ENCODE data around the gene HFM1.

HFM1 gene

GRCh38 chr1:91234181-91234580, 170.5 kb downstream of the HFM1 start:
- DNase-seq, result no peak

GRCh38 chr1:91226741-91227140, 177.9 kb downstream of the HFM1 start:
- no peak for DNase-seq

GRCh38 chr1:91224878-91225277, 179.8 kb downstream of the HFM1 start:
- DNase-seq, result no peak

DNA sequence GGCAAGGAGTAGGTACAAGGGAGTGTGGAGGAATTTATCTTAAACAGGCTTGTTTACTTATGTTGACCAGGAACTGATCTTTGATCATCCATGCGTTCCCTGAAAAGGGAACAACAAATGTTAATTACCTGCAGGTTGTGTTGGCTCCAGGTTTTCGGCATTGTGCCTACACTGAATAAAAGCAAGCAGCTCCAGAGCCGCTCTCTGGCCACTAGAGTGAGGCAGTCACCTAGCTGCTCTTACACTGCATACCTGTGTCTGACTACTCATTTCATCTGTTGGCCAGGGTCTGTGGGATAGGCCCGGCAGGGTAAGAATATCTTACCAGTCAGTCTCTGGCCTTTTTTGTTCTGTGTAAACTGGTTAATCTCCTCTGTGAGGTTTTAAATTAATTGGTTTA, 183.6 kb downstream of the HFM1 start:
- DNase-seq, result no peak

GRCh38 chr1:91217911-91218310, 186.7 kb downstream of the HFM1 start:
- no peak for DNase-seq

All from OCI-M1 (cell line).